ENCODE data around the gene METTL6.
"Not testable (repeated sequence)": the region's sequence is repeated elsewhere in the genome, so short reads cannot be mapped to it uniquely, and the experiment has no call there.

METTL6 gene

GRCh38 chr3:15380980-15381890, 46.1 kb downstream of the METTL6 start:
- no peak for TF ChIP-seq CTCF (IDR thresholded peaks at IDR 0.05; ENCODE audit: low read depth, low read length, missing control alignments)
- no peak for DNase-seq (ENCODE audit: low read depth)
- in situ Hi-C loops (cut with HindIII; ENCODE audit: low sequenced_read_pairs): no loop called here
- H3K4me3 ChIP-seq (ENCODE audit: low read depth, low read length): no peak overlapping the region

GRCh38 chr3:15377961-15378791, 49.2 kb downstream of the METTL6 start:
- no peak overlapping the region for H3K4me3 ChIP-seq (ENCODE audit: low read depth, low read length)
- peak; percentile 89 for TF ChIP-seq CTCF (IDR thresholded peaks at IDR 0.05; ENCODE audit: low read depth, low read length, missing control alignments)
- DNase-seq (ENCODE audit: low read depth): peak; percentile 92
- in situ Hi-C loops (cut with HindIII; ENCODE audit: low sequenced_read_pairs): no loop called here

GRCh38 chr3:15375461-15376000, 51.8 kb downstream of the METTL6 start:
- H3K4me3 ChIP-seq (ENCODE audit: low read depth, low read length): no peak overlapping the region
- no peak for TF ChIP-seq CTCF (IDR thresholded peaks at IDR 0.05; ENCODE audit: low read depth, low read length, missing control alignments)
- no peak for DNase-seq (ENCODE audit: low read depth)
- in situ Hi-C loops (cut with HindIII; ENCODE audit: low sequenced_read_pairs): no loop called here

GRCh38 chr3:15372918-15373317, 54.4 kb downstream of the METTL6 start:
- DNase-seq (ENCODE audit: low read depth): no peak
- H3K4me3 ChIP-seq (ENCODE audit: low read depth, low read length): no peak overlapping the region
- in situ Hi-C loops (cut with HindIII; ENCODE audit: low sequenced_read_pairs): loop anchor here (5.0 kb wide), 1 partner anchor 106 kb away; no protein-coding TSS in a partner anchor
- no peak for TF ChIP-seq CTCF (IDR thresholded peaks at IDR 0.05; ENCODE audit: low read depth, low read length, missing control alignments)

- DNase-seq (ENCODE audit: low read depth): no peak
- no peak for TF ChIP-seq CTCF (IDR thresholded peaks at IDR 0.05; ENCODE audit: low read depth, low read length, missing control alignments)
- no peak overlapping the region for H3K4me3 ChIP-seq (ENCODE audit: low read depth, low read length)
- in situ Hi-C loops (cut with HindIII; ENCODE audit: low sequenced_read_pairs): no loop called here
Measured at GRCh38 chr3:15368561-15369135, 58.7 kb downstream of the METTL6 start.

- DNase-seq (ENCODE audit: low read depth): no peak
- H3K4me3 ChIP-seq (ENCODE audit: low read depth, low read length): no peak overlapping the region
- no peak for TF ChIP-seq CTCF (IDR thresholded peaks at IDR 0.05; ENCODE audit: low read depth, low read length, missing control alignments)
- in situ Hi-C loops (cut with HindIII; ENCODE audit: low sequenced_read_pairs): no loop called here
Measured at GRCh38 chr3:15367059-15367458, 60.3 kb downstream of the METTL6 start.

- in situ Hi-C loops (cut with HindIII; ENCODE audit: low sequenced_read_pairs); DNase-seq (ENCODE audit: low read depth); H3K4me3 ChIP-seq (ENCODE audit: low read depth, low read length): not testable (repeated sequence)
Measured at GRCh38 chr3:15364078-15364477, 63.3 kb downstream of the METTL6 start.
